DMS 273 (cell line): ENCODE results near the gene IFT81.
"Not testable (repeated sequence)": the region's sequence is repeated elsewhere in the genome, so short reads cannot be mapped to it uniquely, and the experiment has no call there.

ENCODE experiments used
- DNase-seq: peaks from one replicate; lab custom pipeline; 2025; ENCODE audit not compliant: unreplicated experiment; lab: John Stamatoyannopoulos, UW

Gene IFT81

DNA sequence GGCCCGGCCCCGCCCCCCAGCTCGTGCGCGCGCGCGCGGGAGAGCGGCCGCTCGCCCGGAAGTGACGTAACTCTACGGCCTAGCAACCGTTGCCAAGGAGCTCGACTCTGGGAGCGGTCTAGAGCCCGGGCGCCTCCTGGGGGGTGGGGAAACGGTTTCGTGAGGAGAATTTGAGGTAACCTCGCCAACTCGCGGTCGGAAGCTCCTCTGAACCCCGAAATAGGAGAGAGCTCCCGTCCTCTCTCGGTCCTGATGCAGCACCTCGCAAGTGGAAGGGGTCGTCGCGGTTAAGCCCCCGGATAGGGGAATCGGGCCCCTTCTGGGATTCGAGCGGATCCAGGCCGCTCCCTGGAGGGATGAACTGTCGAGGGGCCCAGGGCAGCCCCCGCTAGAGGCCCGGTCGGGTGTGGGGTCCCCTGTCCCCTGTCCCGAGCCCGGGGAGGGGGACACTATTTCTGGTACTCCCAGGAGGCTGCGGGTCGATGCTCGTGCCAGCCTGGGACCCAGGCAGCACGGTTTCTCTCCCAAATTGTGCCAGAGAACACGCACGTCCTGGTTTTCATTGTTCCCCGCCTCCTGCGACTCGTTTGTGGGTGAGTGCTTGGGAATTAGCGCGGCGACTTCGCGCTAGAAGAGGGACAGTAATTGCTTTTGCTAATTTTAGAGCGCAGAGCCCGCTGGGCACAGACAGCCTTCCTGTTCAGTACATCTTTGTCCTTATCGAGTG, at the start of gene IFT81:
IFT81 (plus strand) TSS at position 89 of the 727 bp plus-strand sequence. CDS start 3,024 bp downstream, outside the sequence.
- peak; percentile 94 for DNase-seq

GRCh38 chr12:110075880-110076279, 48.3 kb upstream of the IFT81 start:
- DNase-seq: no peak

DNA sequence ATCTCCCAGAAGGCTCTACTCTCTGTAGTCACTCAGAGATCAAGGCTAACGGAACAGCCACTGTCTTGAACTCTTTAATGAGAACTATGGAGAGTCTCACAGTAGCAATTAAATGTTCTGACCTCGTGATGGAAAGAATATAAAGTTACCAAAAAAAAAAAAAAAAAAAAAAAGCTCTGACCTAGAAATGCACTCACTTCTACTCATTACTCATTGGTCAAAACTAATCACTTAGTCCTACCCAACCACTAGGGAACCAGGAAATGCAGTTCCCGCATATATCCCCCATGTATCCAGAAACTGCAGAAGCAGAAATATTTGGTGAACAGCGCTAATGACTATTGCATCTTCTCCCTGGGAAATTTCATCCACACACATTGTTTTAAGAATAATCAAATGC, 46.4 kb upstream of the IFT81 start:
- no peak for DNase-seq

GRCh38 chr12:110079477-110080400, 44.4 kb upstream of the IFT81 start:
- DNase-seq: no peak

GRCh38 chr12:110080410-110080809, 43.7 kb upstream of the IFT81 start:
- DNase-seq: no peak

DNA sequence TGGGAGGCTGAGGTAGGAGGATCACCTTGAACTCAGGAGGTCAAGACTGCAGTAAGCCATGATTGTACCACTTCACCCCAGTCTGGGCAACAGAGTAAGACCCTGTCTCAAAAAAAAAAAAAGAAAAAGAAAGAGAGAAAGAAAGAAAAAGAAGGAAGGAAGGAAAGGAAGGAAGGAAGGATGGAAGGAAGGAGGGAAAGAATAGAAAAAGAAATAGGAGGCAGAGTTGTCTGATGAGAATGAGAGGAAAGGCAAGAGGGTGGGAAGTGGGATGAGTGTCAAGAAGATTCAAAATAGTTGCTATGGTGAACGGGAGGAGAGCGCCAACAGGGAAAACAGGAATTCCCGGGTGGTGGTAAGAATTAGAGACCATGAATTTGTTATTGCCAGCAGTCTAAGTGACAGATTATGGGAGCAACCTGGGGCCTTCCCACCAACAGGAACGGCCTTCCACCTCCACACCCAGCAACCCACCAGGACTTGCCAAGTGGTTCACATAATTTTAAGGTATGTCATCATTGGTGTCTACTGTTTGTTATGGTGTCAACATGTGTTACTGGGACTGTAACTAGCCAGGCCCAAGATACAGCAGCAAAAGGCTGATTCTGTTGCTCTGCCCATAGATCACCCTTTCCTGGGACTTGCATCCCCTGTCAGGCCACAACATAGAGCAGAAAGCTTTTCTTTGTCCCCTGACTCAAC, 39.7 kb upstream of the IFT81 start:
- DNase-seq: no peak

DNA sequence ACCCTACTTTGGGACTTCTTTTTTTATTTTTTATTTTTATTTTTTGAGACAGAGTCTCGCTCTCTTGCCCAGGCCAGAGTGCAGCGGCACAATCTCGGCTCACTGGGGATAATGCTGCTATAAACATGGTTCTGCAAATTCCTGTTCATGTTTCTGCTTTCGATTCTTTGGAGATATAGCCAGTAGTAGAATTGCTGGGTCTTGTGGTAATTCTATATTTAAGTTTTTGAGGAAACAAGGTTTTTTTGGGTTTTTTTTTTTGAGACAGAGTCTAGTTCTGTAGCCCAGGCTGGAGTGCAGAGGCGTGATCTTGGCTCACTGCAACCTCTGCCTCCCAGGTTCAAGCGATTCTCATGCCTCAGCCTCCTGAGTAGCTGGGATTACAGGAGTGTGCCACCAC, 35.9 kb upstream of the IFT81 start:
- not testable (repeated sequence) for DNase-seq

- DNase-seq: no peak
Measured at GRCh38 chr12:110088936-110089335, 35.2 kb upstream of the IFT81 start.

DNA sequence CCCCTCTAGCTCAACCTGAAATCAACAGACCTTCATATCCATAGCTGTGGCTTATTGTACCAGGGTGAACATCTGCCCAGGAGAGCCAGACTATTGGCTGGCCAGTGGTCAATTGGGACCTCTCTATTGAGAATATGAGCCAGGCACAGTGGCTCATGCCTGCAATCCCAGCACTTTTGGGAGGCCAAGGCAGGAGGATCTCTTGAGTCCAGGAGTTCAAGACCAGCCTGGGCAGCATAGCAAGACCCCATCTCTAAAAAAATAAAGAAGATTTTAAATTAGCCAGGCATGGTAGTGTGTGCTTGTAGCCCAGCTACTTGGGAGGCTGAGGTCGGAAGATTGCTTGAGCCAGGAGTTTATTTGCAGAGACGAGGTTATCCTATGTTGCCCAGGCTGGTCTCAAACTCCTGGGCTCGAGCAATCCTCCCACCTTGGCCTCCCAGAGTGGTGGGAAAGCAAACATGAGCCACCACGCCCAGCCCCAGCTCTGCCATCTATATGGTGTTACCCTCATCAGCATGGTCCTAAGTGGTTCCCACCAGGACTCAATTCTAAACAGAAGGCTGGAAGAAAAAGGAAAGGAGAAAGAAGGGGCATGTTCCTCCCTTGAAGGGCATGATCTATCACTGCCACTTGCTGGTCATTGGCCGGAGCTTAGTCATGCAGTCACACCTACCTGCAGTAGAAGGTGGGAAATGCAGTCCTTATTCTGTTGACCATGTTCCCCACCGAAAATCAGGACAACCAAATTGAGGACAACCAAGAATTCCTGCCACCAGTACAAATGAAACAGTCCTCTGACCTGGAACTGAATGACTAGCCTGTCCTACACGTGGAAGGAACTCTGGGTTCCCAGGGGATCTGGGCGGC, 33.7 kb upstream of the IFT81 start:
- no peak for DNase-seq

GRCh38 chr12:110091136-110091711, 32.9 kb upstream of the IFT81 start:
- DNase-seq: no peak

GRCh38 chr12:110093631-110094311, 30.4 kb upstream of the IFT81 start:
- no peak for DNase-seq

DNA sequence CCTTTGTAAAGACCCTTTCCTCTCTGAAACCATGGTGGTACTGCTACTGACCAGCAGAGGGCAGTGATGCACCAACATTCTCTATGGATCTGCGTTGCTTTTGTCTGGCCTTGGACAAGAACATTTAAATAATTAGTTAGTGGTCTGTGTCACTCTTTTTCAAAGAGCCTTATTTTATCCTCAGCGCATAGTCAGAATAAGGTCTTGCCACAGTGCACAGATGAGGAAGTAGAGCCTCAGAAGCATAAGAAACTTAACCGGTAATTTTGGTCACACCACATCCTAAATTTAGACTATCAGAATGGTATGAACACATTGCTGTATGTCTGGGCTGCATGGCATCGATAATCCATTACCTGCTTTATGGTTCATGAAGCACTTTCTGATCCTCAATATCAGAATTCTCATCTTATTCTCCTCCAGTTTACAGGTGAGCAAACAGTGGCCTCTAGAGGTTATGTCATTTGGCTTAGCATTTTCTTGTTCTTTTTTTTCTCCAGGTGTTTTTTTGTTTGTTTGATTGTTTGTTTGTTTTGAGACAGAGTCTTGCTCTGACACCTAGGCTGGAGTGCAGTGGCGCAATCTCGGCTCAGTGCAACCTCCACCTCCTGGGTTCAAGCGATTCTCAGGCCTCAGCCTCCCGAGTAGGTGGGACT, 23.7 kb upstream of the IFT81 start:
- peak; percentile 80 for DNase-seq

- peak; percentile 89 for DNase-seq
Measured at GRCh38 chr12:110102255-110102654, 21.9 kb upstream of the IFT81 start.

DNA sequence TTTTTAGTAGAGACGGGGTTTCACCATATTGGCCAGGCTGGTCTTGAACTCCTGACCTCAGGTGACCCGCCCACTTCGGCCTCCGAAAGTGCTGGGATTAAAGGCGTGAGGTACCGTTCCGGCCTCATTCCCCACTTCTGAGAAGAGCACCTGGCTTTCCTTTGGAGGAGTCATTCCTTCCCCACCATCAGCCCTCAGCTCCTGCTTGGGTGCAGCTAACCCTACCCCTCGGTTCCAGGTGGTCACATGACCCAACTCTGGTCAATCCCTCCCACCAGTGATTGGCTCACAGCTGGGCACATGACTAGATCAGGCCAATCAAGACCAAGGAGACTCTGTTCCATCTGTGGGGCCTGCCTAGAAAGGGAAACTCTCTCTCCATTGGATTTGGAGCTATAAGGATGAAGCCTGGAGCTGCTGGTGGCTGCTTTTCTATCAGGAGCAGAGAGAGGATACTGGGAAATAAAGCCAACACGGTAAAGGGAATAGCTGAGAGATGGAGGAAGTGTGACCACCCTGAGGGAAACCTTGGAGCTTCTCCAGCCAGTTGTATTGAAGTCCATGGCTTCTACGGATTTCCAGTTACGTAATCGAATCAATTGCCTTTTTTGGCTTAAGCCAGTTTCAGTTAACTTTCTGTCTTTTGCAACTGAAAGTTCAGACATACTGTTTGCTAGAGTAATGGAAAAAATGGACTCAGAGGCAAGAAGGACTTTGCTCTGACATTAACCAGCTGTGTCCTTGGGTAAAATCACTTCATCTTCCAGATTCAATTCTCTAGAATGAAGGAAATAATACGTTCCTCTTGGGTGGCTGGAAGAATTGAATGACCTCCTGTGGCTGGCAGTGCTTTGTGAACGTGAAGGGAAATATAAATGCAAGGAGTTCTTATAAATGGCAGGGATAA, 19.7 kb upstream of the IFT81 start:
- no peak for DNase-seq

DNA sequence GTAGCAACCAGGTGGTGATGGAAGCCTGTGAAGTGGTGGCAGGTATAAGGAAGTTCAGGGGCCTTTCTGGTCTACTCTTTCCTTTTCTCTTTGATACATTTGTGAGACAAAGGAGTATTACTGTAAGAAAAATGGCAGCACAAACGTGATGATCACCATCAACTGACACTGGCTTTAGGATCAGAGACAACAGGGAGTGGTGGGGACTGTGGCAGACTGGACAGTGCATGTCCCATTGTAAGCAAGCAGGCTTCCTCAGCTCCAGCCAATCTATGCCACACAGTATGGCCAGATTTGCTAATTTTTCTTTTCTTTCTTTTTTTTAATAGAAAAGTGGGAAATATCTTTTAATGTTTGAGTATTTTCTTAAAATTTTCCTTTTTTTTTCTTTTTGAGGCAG, 19.0 kb upstream of the IFT81 start:
- no peak for DNase-seq

- DNase-seq: no peak
Measured at GRCh38 chr12:110105986-110106385, 18.2 kb upstream of the IFT81 start.

- peak; percentile 63 for DNase-seq
Measured at GRCh38 chr12:110107369-110108281, 16.5 kb upstream of the IFT81 start.
